Spleen (tissue), 7 donors: ENCODE data around the gene FAM83B.

Source experiments
- POLR2A ChIP-seq, 3 donors: fragments of 450-650 bp; IDR thresholded peaks; one replicate each; pipeline ENCODE4 v1.5.1; 2017; ENCODE audit warnings: antibody characterized with exemption in 3 of 3, mild to moderate bottlenecking in 1 of 3
- POLR2AphosphoS5 ChIP-seq, 3 donors: sonication (generic); formaldehyde crosslinking; IDR thresholded peaks; one replicate each; pipeline ENCODE4 v1.5.1; 2017; ENCODE audit warnings: antibody characterized with exemption in 3 of 3
- TF ChIP-seq, protein P1 (sequence below), 11 experiments: fragments of 200-600 bp in 7 of 11; fragments of 450-650 bp in 4 of 11; sonication (generic) in 4 of 11; IDR thresholded peaks in 8 of 11; conservative IDR thresholded peaks in 3 of 11; 1 replicate in 7 of 11; 2 replicates in 4 of 11; pipeline versions ENCODE4 v1.4.0 to v1.8.0; 2016 to 2021; ENCODE audit warnings: antibody characterized with exemption in 11 of 11, inconsistent platforms in 4 of 11, mild to moderate bottlenecking in 1 of 11
- donor health status: DM: no; HTN: no; CAD: no; lungs with moderate emphysema.
- donor health status: DM: no; HTN: no; CAD: no.
- donor health status: DM: no; HTN: no; CAD: no.

- TF ChIP-seq, protein P1, sequence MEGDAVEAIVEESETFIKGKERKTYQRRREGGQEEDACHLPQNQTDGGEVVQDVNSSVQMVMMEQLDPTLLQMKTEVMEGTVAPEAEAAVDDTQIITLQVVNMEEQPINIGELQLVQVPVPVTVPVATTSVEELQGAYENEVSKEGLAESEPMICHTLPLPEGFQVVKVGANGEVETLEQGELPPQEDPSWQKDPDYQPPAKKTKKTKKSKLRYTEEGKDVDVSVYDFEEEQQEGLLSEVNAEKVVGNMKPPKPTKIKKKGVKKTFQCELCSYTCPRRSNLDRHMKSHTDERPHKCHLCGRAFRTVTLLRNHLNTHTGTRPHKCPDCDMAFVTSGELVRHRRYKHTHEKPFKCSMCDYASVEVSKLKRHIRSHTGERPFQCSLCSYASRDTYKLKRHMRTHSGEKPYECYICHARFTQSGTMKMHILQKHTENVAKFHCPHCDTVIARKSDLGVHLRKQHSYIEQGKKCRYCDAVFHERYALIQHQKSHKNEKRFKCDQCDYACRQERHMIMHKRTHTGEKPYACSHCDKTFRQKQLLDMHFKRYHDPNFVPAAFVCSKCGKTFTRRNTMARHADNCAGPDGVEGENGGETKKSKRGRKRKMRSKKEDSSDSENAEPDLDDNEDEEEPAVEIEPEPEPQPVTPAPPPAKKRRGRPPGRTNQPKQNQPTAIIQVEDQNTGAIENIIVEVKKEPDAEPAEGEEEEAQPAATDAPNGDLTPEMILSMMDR (IDR thresholded peaks at IDR 0.05 in 8 of 11, conservative IDR thresholded peaks at IDR 0.05 in 3 of 11): no peak
- TF ChIP-seq POLR2AphosphoS5 (IDR thresholded peaks at IDR 0.05) (no peak), POLR2A (IDR thresholded peaks at IDR 0.05) (no peak)
These were observed 52.2 kb downstream of the FAM83B start for GRCh38 chr6:54898767-54899166.
